Skeletal muscle satellite cell (primary cell): ENCODE data around the gene PRAMEF12.
"Not testable (repeated sequence)": the region's sequence is repeated elsewhere in the genome, so short reads cannot be mapped to it uniquely, and the experiment has no call there.

Experiments
- H3K27me3 ChIP-seq: 2 replicates; pipeline ENCODE4 v1.7.0; 2013; ENCODE audit warnings: low read length; ENCODE audit not compliant: control insufficient read depth, insufficient read depth
- H3K36me3 ChIP-seq: 2 replicates; pipeline ENCODE4 v1.7.0; 2013; ENCODE audit warnings: mild to moderate bottlenecking, control low read depth, low read length; ENCODE audit not compliant: insufficient read depth
- H3K4me1 ChIP-seq: 2 replicates; pipeline ENCODE4 v1.7.0; 2013; ENCODE audit warnings: low read length; ENCODE audit not compliant: control insufficient read depth, insufficient read depth
- H3K4me2 ChIP-seq: 2 replicates; pipeline ENCODE4 v1.7.0; 2013; ENCODE audit warnings: mild to moderate bottlenecking, low read length
- H3K4me3 ChIP-seq: 2 replicates; pipeline ENCODE4 v1.7.0; 2013; ENCODE audit warnings: low read length
- H3K9ac ChIP-seq: 2 replicates; pipeline ENCODE4 v1.7.0; 2013; ENCODE audit warnings: mild to moderate bottlenecking, low read depth, low read length, moderate library complexity
- H3K9me3 ChIP-seq: replicated peaks from 2 replicates; pipeline ENCODE4 v1.7.0; 2013; ENCODE audit warnings: mild to moderate bottlenecking, control low read depth, low read length

The PRAMEF12 gene

DNA sequence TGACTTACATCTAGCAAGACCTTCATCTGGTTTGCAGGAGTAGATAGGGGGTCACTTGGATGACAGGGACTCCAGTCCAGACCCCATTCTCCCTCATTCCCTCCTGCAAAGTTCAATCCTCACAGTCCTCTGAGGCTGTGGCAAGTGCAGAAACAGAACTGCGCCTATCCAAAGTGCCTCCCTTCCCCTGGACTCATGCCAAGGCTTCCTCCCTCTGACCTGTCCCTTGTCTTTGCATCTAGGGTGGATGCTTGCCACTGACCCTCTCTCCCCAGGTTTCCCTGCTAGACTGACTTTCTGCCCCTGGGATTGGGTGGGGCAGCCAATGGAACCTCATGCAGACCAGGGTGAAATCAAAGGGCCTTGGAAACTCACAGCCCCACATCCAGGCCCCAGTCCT, 36.4 kb downstream of the PRAMEF12 start:
- Histone ChIP-seq H3K4me1 (no peaks in the 10 kb centered on the region), H3K27me3 (no peaks in the 10 kb centered on the region), H3K4me3 (no peak overlapping the region), H3K9me3 (no peaks in the 10 kb centered on the region), H3K9ac (no peak overlapping the region), H3K4me2 (no peak overlapping the region), H3K36me3 (no peaks in the 10 kb centered on the region)

DNA sequence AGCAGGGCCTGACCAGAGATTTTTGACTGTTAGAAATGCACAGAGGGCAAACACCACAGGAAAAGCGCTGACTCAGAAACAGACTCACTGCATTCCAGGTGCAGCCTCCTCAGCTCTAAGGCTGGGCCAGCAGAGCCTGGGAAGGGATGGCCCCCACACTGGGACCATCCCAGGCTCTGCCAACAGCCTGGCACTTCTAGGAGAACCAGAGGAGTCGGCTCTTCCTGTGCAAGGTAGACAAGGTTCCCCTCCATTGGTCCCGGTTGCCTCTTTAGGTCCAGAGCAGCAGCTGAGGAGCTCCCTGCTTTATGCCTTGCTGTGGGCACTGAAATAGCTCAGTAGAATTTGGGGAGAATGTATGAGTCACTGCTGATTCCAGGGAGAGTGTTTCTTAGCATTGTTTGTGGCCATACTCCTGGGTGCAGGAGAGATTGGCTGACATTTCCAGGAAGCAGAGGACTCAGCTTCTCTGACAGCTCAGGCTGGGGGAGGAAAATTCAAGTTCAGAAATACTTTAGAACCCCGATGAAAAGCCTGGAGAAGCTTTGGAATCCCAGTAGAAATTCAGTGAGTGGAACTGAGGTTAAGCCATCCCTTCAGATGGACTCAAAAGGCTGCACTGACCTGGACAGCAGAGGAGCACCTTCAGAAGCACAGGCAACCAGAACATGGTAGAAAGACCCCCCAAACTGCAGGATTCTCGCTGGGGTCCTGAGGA, 37.3 kb downstream of the PRAMEF12 start:
- H3K9ac ChIP-seq: no peak overlapping the region
- no peaks in the 10 kb centered on the region for H3K36me3 ChIP-seq
- H3K4me1 ChIP-seq: no peaks in the 10 kb centered on the region
- no peaks in the 10 kb centered on the region for H3K27me3 ChIP-seq
- H3K9me3 ChIP-seq: no peaks in the 10 kb centered on the region
- no peak overlapping the region for H3K4me2 ChIP-seq
- H3K4me3 ChIP-seq: no peak overlapping the region

DNA sequence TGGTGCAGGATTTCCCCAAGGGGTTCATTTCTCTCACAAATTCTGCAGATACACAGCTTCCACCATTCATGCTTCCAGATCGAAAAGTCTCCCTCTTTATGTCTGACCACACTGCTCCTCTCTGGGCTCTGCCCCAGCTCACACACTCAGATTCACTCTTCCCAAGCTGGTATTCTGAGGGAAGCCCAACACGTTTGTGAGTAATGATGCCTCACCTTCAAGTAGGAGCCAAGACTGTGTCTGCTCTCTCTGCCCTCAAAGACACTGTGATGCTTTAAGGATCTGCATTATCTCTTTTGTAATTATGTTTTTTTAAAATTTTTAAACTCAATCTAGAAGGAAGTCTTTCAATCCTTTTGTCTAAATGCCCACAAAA, 37.9 kb downstream of the PRAMEF12 start:
- H3K9ac ChIP-seq: no peak overlapping the region
- no peak overlapping the region for H3K4me3 ChIP-seq
- H3K4me1 ChIP-seq: no peaks in the 10 kb centered on the region
- no peaks in the 10 kb centered on the region for H3K36me3 ChIP-seq
- H3K27me3 ChIP-seq: no peaks in the 10 kb centered on the region
- no peaks in the 10 kb centered on the region for H3K9me3 ChIP-seq
- no peak overlapping the region for H3K4me2 ChIP-seq

DNA sequence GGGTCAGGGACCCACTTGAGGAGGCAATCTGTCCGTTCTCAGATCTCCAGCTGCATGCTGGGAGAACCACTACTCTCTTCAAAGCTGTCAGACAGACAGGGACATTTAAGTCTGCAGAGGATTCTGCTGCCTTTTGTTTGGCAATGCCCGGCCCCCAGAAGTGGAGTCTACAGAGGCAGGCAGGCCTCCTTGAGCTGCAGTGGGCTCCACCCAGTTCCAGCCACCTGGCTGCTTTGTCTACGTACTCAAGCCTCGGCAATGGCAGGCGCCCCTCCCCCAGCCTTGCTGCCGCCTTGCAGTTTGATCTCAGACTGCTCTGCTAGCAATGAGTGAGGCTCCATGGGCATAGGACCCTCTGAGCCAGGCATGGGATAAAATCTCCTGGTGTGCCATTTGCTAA, 45.5 kb downstream of the PRAMEF12 start:
- not testable (repeated sequence) for H3K4me2 ChIP-seq, H3K4me3 ChIP-seq, H3K36me3 ChIP-seq, H3K4me1 ChIP-seq, H3K9me3 ChIP-seq, H3K27me3 ChIP-seq, H3K9ac ChIP-seq
